HFFc6 (cell line): Measurements from ENCODE around the gene SH2B2. TPM values are rescaled to one million over a fixed set of nuclear protein-coding genes. Genes with fewer than 3 reads are reported as not detected.

ENCODE experiments used
- DNase-seq: peaks from one replicate; pipeline ENCODE4 v3.0.0-alpha.2; 2018
- H3K27ac Mint-ChIP-seq: 2 replicates; pipeline ENCODE4 v1.8.0; 2020; ENCODE audit warnings: mild to moderate bottlenecking, mixed read lengths
- H3K27me3 Mint-ChIP-seq: 2 replicates; pipeline ENCODE4 v1.8.0; 2021; ENCODE audit warnings: mild to moderate bottlenecking, moderate library complexity, mixed read lengths; ENCODE audit not compliant: insufficient read depth
- H3K36me3 Mint-ChIP-seq: 2 replicates; pipeline ENCODE4 v1.8.0; 2021; ENCODE audit warnings: low read depth, mixed read lengths
- H3K4me1 Mint-ChIP-seq: 2 replicates; pipeline ENCODE4 v1.8.0; 2020; ENCODE audit warnings: low read depth, mixed read lengths
- H3K4me3 Mint-ChIP-seq: 2 replicates; pipeline ENCODE4 v1.8.0; 2020; ENCODE audit warnings: mild to moderate bottlenecking, moderate library complexity, mixed read lengths
- H3K9me3 Mint-ChIP-seq: 2 replicates; pipeline ENCODE4 v1.8.0; 2020; ENCODE audit warnings: mild to moderate bottlenecking, mixed read lengths
- CTCF ChIP-seq: fragments of 200-600 bp; sonication (generic); IDR thresholded peaks from 2 replicates; pipeline ENCODE4 v1.5.0; 2021; ENCODE audit warnings: antibody characterized with exemption, mild to moderate bottlenecking
- total RNA-seq, 6 experiments: library from RNA; stranded (reverse); fragmentation: NEBNext Ultra II Directional; extraction: Animal tissue kit (Norgen Biotek cat#: 25700); gene quantifications; 2 replicates in 1 of 6; 3 replicates in 5 of 6; pipeline ENCODE4 v1.2.3, GENCODE V29; 2021

The SH2B2 gene
- total RNA-seq, 6 experiments from 2014 or later: 1.2 to 3.2 (median 1.6) TPM

GRCh38 chr7:102248456-102249395 lies 37.9 kb upstream of the SH2B2 start:
- TF ChIP-seq CTCF: no peak
- DNase-seq: no peak
- 0 out of 2 replicates have a peak, but pooled peaks cover 4% of the 10 kb centered on the region for H3K36me3 Mint-ChIP-seq
- H3K27me3 Mint-ChIP-seq: 0 out of 2 replicates have a peak, but pooled peaks cover 2% of the 10 kb centered on the region
- H3K9me3 Mint-ChIP-seq: no peaks in the 10 kb centered on the region
- H3K27ac Mint-ChIP-seq: no peak overlapping the region
- H3K4me3 Mint-ChIP-seq: no peak overlapping the region
- no peaks in the 10 kb centered on the region for H3K4me1 Mint-ChIP-seq

- no peak for DNase-seq
- no peak for TF ChIP-seq CTCF
Measured at GRCh38 chr7:102251531-102252365, 34.9 kb upstream of the SH2B2 start.

GRCh38 chr7:102252366-102252982 lies 34.2 kb upstream of the SH2B2 start:
- Mint-ChIP-seq H3K4me1 (no peaks in the 10 kb centered on the region), H3K36me3 (0 out of 2 replicates have a peak, but pooled peaks cover under 1% of the 10 kb centered on the region), H3K27me3 (no peaks in the 10 kb centered on the region; the same call in 1 of the 2 replicates), H3K4me3 (no peak overlapping the region), H3K9me3 (no peaks in the 10 kb centered on the region), H3K27ac (no peak overlapping the region)
- DNase-seq: no peak
- no peak for TF ChIP-seq CTCF

More at GRCh38 chr7:102251531-102252365, 34.9 kb upstream of the SH2B2 start:
- Mint-ChIP-seq H3K4me3 (no peak overlapping the region), H3K9me3 (no peaks in the 10 kb centered on the region), H3K27ac (no peak overlapping the region), H3K27me3 (peaks cover 2% of the 10 kb centered on the region; the same call in 1 of the 2 replicates), H3K4me1 (no peaks in the 10 kb centered on the region), H3K36me3 (0 out of 2 replicates have a peak, but pooled peaks cover 4% of the 10 kb centered on the region)

- Mint-ChIP-seq H3K4me1 (no peaks in the 10 kb centered on the region), H3K9me3 (no peaks in the 10 kb centered on the region), H3K4me3 (no peak overlapping the region), H3K27ac (no peak overlapping the region), H3K27me3 (no peaks in the 10 kb centered on the region; the same call in none of the 2 replicates), H3K36me3 (no peaks in the 10 kb centered on the region)
- TF ChIP-seq CTCF: no peak
- no peak for DNase-seq
Measured at GRCh38 chr7:102253066-102253972, 33.3 kb upstream of the SH2B2 start.
